ENCODE results near the gene CRY1.
A peak's percentile ranks its signal among the peaks of the same experiment; 100 is the strongest.

Gene CRY1

DNA sequence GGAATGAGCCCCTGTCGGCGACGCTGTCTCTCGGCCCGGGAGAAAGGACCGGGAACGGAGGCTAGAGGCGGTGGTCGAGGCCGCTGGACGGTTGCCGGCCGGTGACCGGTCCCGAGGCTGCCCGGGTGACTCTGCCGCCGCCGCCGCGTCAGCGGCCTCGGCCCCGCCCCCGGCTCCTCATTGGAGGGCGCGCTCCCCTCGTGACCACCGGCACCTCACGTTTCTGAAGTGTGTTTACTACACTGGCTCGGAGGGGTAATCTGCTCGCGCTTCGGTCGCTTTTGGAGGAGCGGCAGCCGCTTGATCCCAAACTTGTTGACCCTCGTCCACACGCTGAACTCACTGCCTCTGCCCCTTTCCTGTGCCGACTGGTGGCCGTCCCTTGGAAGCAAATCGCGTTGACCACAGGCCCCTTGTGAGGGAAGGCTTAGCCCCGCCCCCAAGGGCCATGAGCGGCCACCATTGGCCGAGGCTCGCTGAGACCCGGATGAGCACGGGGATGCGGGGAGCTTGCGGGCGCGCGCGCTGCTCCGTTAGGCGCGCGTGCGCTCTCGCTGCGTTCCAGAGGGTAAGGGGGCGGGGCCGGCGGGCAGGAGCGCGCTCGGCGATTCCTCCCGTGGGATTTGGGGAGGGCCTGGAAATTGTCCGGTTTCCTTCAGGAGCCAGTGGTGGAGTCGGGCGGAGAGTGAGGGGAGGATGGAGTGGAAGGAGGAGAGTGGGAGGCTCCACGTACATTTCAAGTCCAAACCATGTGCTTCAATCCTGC is at the start of gene CRY1:
Gene CRY1, minus strand, starts transcription at position 133 of the 766 bp plus-strand sequence. CDS start 588 bp downstream, outside the sequence.
- Histone ChIP-seq H3K4me1 (ENCODE audit: control insufficient read depth in 1 of 2, insufficient read depth in 1 of 2, low read depth in 1 of 2, low read length in 1 of 2) (peaks cover 19 to 20% of the 10 kb centered on the region in 2 experiments), H3K27me3 (peaks cover 23% of the 10 kb centered on the region), H3K36me3 (no peaks in the 10 kb centered on the region), H3K9me3 (no peaks in the 10 kb centered on the region), H3K27ac (peak within 1 kb of the TSS; percentile 88), H3K4me3 (ENCODE audit: low read depth in 1 of 2, low read length in 1 of 2) (peak within 1 kb of the TSS; percentile 61 to 91)
- TF ChIP-seq, protein P1, sequence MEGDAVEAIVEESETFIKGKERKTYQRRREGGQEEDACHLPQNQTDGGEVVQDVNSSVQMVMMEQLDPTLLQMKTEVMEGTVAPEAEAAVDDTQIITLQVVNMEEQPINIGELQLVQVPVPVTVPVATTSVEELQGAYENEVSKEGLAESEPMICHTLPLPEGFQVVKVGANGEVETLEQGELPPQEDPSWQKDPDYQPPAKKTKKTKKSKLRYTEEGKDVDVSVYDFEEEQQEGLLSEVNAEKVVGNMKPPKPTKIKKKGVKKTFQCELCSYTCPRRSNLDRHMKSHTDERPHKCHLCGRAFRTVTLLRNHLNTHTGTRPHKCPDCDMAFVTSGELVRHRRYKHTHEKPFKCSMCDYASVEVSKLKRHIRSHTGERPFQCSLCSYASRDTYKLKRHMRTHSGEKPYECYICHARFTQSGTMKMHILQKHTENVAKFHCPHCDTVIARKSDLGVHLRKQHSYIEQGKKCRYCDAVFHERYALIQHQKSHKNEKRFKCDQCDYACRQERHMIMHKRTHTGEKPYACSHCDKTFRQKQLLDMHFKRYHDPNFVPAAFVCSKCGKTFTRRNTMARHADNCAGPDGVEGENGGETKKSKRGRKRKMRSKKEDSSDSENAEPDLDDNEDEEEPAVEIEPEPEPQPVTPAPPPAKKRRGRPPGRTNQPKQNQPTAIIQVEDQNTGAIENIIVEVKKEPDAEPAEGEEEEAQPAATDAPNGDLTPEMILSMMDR (IDR thresholded peaks at IDR 0.05) = peak; percentile 26

GRCh38 chr12:107139787-107140186 is 46.4 kb upstream of the CRY1 start:
- Histone ChIP-seq H3K27ac (no peak overlapping the region), H3K27me3 (no peaks in the 10 kb centered on the region), H3K9me3 (no peaks in the 10 kb centered on the region), H3K36me3 (no peaks in the 10 kb centered on the region), H3K4me3 (ENCODE audit: low read depth in 1 of 2, low read length in 1 of 2) (no peak overlapping the region), H3K4me1 (ENCODE audit: control insufficient read depth in 1 of 2, insufficient read depth in 1 of 2, low read depth in 1 of 2, low read length in 1 of 2) (no peaks in the 10 kb centered on the region)
- TF ChIP-seq, protein P1 (IDR thresholded peaks at IDR 0.05) = no peak

DNA sequence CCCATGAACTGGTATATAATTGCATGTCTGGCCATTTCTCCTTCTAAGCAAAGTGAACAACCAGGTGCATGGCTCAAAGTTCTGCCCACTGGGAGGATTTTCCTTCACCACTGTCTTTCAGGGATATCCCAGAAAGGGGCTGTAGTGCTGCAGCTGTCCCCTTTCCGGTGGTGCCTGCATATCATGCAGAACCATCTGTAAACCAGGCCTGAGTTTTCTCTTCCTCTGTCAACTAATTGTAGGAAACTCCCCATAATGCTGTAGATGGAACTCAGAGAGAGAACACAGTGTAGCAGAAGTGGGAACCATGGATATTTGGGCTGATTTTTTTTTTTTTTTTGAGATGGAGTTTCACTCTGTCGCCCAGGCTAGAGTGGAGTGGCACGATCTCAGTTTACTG is 45.6 kb upstream of the CRY1 start:
- Histone ChIP-seq H3K27ac (no peak overlapping the region), H3K27me3 (no peaks in the 10 kb centered on the region), H3K9me3 (no peaks in the 10 kb centered on the region), H3K4me1 (ENCODE audit: control insufficient read depth in 1 of 2, insufficient read depth in 1 of 2, low read depth in 1 of 2, low read length in 1 of 2) (peaks cover 0 to 4% of the 10 kb centered on the region in 2 experiments), H3K36me3 (no peaks in the 10 kb centered on the region), H3K4me3 (ENCODE audit: low read depth in 1 of 2, low read length in 1 of 2) (no peak overlapping the region)
- TF ChIP-seq, protein P1 (IDR thresholded peaks at IDR 0.05) = no peak

DNA sequence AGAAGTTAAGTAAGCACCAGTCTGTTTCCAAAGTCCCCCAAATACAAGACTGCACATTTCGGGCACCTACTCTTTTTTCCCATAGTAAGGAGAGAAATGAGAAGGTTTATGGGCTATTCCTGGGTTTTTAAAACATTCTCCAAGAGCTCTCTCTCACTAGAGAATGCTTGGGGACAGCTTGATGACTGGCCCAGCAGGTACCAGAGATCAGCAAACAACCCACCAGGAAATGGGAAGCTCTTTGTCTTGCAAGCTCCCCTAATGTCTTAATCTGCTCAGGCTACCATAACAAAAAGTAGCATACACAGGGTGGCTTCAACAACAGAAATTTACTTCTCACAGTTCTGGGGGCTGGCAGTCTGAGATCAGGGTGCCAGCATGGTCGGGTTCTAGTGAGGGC is 41.8 kb upstream of the CRY1 start:
- Histone ChIP-seq H3K4me1 (ENCODE audit: control insufficient read depth in 1 of 2, insufficient read depth in 1 of 2, low read depth in 1 of 2, low read length in 1 of 2) (peaks cover 0 to 4% of the 10 kb centered on the region in 2 experiments), H3K36me3 (no peaks in the 10 kb centered on the region), H3K4me3 (ENCODE audit: low read depth in 1 of 2, low read length in 1 of 2) (no peak overlapping the region), H3K9me3 (no peaks in the 10 kb centered on the region), H3K27ac (no peak overlapping the region), H3K27me3 (no peaks in the 10 kb centered on the region)
- TF ChIP-seq, protein P1 (IDR thresholded peaks at IDR 0.05) = no peak

- Histone ChIP-seq H3K36me3 (no peaks in the 10 kb centered on the region), H3K9me3 (no peaks in the 10 kb centered on the region), H3K4me1 (ENCODE audit: control insufficient read depth in 1 of 2, insufficient read depth in 1 of 2, low read depth in 1 of 2, low read length in 1 of 2) (peaks cover 0 to 4% of the 10 kb centered on the region in 2 experiments), H3K27ac (no peak overlapping the region), H3K4me3 (ENCODE audit: low read depth in 1 of 2, low read length in 1 of 2) (no peak overlapping the region), H3K27me3 (no peaks in the 10 kb centered on the region)
- TF ChIP-seq, protein P1 (IDR thresholded peaks at IDR 0.05) = no peak
Measured at GRCh38 chr12:107134558-107134957, 41.2 kb upstream of the CRY1 start.

Data from neutrophil (primary cell).